ENCODE results near the gene NSUN7.

DNA sequence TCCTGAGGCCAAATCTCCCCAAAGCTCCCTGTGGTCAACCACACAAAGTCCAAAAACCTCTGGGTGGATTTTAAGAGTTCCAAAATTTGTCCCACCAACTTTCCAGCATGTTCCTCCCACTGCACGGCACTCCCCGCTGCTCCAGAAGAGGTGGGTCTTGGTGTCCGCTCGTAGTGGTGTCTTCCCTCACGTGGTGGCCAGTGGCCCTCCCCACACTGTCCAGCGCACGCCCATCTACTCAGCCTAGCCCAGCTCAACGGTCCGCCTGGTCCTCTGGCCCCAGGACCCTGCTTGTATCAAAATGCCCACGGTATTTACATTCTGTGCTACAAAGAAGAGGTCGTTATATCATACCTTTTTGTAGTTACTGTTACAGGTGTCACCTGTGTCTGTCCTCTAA lies 83.5 kb downstream of the NSUN7 start:
- TF ChIP-seq, protein P1, sequence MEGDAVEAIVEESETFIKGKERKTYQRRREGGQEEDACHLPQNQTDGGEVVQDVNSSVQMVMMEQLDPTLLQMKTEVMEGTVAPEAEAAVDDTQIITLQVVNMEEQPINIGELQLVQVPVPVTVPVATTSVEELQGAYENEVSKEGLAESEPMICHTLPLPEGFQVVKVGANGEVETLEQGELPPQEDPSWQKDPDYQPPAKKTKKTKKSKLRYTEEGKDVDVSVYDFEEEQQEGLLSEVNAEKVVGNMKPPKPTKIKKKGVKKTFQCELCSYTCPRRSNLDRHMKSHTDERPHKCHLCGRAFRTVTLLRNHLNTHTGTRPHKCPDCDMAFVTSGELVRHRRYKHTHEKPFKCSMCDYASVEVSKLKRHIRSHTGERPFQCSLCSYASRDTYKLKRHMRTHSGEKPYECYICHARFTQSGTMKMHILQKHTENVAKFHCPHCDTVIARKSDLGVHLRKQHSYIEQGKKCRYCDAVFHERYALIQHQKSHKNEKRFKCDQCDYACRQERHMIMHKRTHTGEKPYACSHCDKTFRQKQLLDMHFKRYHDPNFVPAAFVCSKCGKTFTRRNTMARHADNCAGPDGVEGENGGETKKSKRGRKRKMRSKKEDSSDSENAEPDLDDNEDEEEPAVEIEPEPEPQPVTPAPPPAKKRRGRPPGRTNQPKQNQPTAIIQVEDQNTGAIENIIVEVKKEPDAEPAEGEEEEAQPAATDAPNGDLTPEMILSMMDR (IDR thresholded peaks at IDR 0.05; ENCODE audit: low read length) = no peak
- TF ChIP-seq EZH2 (IDR thresholded peaks at IDR 0.05; ENCODE audit: borderline replicate concordance, low read length) = no peak
